DMS153 (cell line): ENCODE data around the gene KLHL22.
A peak's percentile ranks its signal among the peaks of the same experiment; 100 is the strongest.
"Not testable (repeated sequence)": the region's sequence is repeated elsewhere in the genome, so short reads cannot be mapped to it uniquely, and the experiment has no call there.

Source experiments
- DNase-seq: peaks from one replicate; lab custom pipeline; 2025; lab: John Stamatoyannopoulos, UW

The KLHL22 gene

GRCh38 chr22:20470525-20470924, 25.1 kb downstream of the KLHL22 start:
- DNase-seq = not testable (repeated sequence)

DNA sequence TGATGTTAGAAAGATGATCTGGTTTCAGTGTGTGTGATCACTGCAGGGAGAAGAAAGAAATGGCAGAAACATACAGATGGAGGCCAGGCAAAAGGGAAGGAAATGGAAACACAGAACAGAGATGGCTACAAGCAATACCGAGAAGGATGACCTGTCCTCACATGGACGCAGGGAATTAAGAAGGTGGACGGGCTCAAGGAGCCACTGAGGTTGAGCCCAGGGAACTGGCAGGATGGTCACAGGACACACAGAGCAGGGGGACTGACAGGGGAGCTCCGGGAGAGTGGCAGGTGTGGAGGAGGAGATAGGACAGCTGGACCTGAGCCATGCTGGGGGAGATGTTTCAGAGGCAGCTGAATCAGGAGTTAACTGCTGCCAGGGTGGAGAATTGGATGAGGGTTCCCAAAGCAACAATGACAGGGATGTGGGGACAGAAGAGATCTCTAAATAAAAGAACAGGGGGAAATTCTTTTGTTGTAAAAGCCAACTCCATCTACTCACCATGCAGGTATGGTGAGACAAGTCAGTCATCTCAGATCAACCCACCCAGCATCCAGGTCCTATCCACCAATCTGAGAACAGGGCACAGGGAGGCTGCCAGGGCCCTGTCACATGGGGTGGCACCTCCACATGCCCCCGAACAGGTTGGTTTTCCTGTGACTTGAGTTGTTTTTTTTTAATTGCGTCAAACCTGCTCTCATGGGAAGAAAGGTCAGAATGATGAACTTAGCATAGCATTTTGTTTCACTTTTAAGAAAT, 26.3 kb downstream of the KLHL22 start:
- no peak for DNase-seq

DNA sequence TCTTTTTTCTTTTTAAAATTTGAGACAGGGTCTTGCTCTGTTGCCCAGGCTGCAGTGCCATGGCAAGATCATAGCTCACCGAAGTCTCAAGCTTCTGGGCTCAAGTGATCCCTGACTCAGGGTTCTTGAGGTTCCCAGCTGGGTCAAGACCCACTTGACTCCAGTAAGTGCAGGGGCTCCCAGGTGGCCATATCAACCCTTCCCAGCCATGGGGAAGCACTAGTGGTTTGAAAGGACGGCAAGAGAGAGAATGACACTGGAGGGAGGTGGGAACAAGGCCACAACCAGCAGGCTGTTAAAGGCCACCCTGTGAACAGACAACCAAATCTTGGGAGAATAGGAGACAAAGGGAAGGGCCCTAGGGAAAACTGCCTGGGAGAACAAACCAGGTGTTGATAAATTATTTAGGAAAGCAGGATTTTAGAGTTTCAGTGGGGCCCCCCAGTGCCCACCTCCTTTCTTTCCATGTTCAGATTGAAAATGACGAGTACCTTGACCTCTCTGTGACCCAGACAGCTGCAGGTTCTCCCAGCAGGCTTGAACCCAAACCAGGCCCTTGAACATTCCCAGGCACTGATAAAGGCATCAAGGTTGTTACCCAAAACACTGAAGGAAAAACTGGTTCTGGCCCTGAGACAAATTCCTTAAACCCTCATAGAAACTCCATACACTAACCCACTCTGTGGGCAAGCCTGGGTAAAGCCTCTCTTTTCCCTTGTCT, 28.8 kb downstream of the KLHL22 start:
- DNase-seq = no peak

DNA sequence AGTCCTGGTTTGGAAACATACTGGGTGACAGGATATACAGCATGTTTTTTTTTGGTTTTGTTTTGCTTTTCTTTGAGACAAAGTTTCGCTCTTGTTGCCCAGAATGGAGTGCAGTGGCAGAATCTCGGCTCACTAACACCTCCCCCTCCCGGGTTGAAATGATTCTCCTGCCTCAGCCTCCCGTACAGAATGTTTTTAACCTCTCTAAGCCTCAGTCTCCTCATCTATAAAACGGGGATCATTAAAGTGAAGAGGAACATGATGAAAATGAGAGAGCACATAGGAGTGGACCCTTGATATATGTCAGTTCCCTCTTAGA, 29.9 kb downstream of the KLHL22 start:
- no peak for DNase-seq

GRCh38 chr22:20464912-20465758, 30.5 kb downstream of the KLHL22 start:
- no peak for DNase-seq

DNA sequence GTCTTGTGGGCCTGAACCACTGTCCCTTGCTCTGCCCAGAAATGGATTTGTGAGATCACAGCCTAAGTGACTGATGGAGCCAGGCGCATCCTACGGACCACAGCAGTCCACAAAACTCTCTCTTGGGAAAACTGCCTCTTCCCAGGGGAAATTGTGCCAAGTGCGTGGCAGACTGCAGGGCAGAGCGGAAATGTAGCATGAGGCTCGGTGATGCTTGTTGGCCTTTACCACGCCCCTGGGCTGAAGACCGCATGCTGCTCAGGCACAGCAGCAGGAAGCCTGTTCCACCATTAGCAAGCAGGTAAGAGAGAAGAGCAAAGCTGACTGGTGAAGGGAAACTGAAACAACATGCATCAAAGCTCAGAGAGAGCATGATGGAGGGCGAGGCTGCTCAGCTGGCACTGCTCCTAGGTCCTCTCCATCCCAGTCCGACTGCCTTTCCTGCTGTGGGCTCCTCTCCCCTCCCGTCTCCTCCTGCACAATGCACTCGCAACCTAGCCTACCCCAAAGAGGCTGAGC, 31.4 kb downstream of the KLHL22 start:
- DNase-seq = no peak

DNA sequence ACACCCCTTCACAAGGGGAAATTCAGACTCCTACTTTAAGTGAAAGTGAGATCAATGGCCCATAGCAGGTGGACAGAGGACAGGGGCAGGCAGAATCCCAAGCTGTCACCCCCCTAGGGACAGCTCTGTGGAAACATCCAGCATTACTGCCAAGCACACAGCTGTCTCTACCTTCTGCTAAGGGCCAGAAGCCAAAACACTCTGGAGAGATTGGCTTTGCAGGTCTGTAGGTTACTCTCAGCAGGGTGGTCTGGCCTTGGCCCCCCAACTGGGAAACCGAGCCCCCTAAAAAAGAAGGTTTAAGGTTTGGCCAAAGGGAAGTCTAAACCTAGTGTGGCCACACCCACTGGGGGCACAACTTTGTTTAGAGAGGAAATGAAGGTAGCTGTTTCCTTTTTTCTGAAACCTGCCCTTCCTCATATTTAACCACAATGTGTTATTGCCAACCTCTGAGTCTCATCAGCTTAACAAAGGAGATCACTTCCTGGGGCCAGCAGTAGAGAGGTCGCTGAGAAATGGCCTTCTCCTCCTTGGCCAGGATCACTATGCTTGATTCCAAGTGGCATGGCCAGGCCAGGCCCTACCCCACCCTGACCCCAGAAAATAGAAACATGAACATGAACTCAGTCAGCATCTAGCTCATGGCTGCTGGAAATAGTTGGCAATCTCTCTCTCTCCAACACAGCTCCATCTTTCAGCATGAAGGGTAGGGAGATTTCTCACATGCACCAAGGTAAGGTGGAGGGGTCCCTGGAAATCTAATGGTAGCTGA, 32.1 kb downstream of the KLHL22 start:
- no peak for DNase-seq

DNA sequence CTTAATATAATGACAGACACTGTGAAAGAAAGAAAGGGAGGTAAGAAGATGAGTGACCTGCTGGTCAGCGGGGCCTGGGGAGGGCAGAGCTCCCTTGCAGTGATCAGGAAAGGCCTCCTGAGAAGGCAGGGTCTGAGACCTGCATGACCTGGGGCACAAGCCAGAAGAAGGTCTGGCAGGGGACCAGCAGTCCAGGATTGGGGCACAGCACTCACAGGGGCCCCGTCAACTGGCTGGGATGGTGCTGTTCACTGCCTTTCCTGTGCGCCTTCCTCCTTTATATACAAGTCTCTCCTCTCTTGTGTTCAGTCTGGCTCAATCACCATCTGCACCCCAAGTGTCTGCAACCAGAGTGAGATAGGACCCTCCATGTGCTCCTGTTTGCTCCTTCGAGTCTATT, 35.7 kb downstream of the KLHL22 start:
- no peak for DNase-seq

DNA sequence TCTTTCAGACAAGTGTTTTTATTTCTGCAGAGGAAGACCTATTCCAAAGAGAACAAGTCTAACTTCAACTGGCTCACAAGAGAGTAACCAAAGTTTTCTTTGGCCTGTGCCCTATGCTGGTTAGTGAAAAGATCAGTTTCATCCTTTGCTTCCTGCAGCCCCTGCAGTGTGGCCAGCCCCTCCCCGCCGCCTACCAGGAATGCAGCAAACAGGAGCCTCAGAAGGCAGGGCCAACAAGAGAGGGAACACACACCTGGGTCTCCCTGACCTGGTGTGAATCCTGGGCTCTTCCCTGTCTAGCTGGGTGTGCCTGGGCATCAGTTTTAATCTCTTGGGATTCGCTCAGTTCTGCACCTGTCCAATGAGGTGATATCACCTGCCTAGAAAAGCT, 36.4 kb downstream of the KLHL22 start:
- DNase-seq = no peak

GRCh38 chr22:20458530-20459151, 37.0 kb downstream of the KLHL22 start:
- no peak for DNase-seq

- no peak for DNase-seq
These were observed 37.9 kb downstream of the KLHL22 start for GRCh38 chr22:20457506-20458240.

DNA sequence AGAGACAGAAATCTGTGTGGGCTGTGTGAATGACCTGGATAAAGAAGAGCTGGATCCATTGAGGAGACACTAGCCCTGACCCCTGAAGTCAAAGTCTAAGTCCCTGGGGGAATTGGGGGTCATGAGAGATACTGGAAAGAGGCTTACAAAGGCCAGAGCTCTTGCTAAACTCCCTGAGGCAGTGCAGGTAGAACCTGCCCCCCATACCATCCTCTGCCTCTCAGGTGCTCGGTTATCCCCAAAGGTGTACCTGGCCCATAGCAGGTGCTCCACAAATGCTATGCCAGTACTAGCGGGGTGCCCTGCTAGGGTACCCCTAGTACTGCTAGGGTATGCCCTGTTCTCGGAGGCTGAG, 38.9 kb downstream of the KLHL22 start:
- no peak for DNase-seq

GRCh38 chr22:20456064-20456721, 39.4 kb downstream of the KLHL22 start:
- peak; percentile 67 for DNase-seq

DNA sequence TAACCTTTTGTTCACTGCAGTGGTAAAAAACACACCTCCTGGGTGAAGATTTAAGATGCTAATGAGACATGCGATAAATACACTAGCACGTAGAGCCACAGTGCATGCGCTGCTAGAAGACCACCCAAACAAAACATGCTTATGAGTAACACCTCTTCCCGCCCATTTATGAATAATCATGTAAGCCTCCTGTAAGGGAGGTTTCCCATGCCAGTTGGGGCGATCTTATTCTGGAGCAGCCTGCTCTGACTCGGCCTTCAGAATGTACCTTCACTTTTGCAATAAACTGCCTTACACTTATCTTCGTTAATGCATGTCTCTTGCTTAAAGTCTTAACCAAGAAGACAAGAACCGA, 39.9 kb downstream of the KLHL22 start:
- DNase-seq = no peak

GRCh38 chr22:20453222-20453621, 42.4 kb downstream of the KLHL22 start:
- DNase-seq = no peak

GRCh38 chr22:20451920-20452319, 43.7 kb downstream of the KLHL22 start:
- no peak for DNase-seq

GRCh38 chr22:20451129-20451778, 44.3 kb downstream of the KLHL22 start:
- DNase-seq = not testable (repeated sequence)

DNA sequence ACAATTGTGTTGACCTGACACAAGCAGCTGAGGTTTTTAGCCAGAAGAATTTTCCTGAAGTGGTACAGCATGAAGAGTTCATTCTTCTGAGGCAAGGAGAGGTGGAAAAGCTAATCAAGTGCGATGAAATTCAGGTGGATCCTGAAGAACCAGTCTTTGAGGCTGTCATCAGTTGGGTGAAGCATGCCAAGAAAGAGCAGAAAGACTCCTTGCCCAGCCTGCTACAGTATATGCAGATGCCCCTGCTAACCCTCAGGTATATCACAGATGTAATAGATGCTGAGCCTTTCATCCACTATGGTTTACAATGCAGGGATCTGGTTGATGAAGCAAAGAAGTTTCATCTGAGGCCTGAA, 45.1 kb downstream of the KLHL22 start:
- DNase-seq = no peak

GRCh38 chr22:20449819-20450550, 45.6 kb downstream of the KLHL22 start:
- DNase-seq = no peak
